Astrocyte (in vitro differentiated cells and primary cell): Measurements from ENCODE around the gene BCL2. TPM values are rescaled to one million over a fixed set of nuclear protein-coding genes. Genes with fewer than 3 reads are reported as not detected.

Source experiments
- DNase-seq: peaks from one replicate; pipeline ENCODE4 v3.0.0-alpha.2; 2010; ENCODE audit warnings: low read depth
- FAIRE-seq: peaks from 2 replicates; lab custom pipeline; 2011; peaks lifted over from hg19 to GRCh38; lab: Jason Lieb, UNC
- H2AFZ ChIP-seq: 2 replicates; pipeline ENCODE4 v1.6.0; 2012; ENCODE audit warnings: low read depth, low read length, inconsistent platforms
- H3K27ac ChIP-seq: 2 replicates; pipeline ENCODE4 v1.5.1; 2011; ENCODE audit warnings: low read depth, low read length, inconsistent platforms
- H3K27me3 ChIP-seq: 2 replicates; pipeline ENCODE4 v1.6.0; 2011; ENCODE audit warnings: low read length, inconsistent platforms; ENCODE audit not compliant: insufficient read depth
- H3K36me3 ChIP-seq: 2 replicates; pipeline ENCODE4 v1.5.1; 2011; ENCODE audit warnings: low read length, inconsistent platforms; ENCODE audit not compliant: insufficient read depth
- H3K4me1 ChIP-seq: 2 replicates; pipeline ENCODE4 v1.5.1; 2011; ENCODE audit warnings: low read length, inconsistent platforms; ENCODE audit not compliant: insufficient read depth
- H3K4me2 ChIP-seq: 2 replicates; pipeline ENCODE4 v1.6.0; 2012; ENCODE audit warnings: low read length, inconsistent platforms
- H3K4me3 ChIP-seq: 2 replicates; pipeline ENCODE4 v1.5.1; 2011; ENCODE audit warnings: low read depth, mild to moderate bottlenecking, low read length, inconsistent platforms; ENCODE audit not compliant: insufficient read depth
- H3K79me2 ChIP-seq: 2 replicates; pipeline ENCODE4 v1.6.0; 2012; ENCODE audit warnings: mild to moderate bottlenecking, low read length, inconsistent platforms; ENCODE audit not compliant: insufficient read depth
- H3K9ac ChIP-seq: 2 replicates; pipeline ENCODE4 v1.6.0; 2012; ENCODE audit warnings: mild to moderate bottlenecking, low read length, inconsistent platforms
- H3K9me3 ChIP-seq: 2 replicates; pipeline ENCODE4 v1.5.1; 2012; ENCODE audit warnings: low read depth, mild to moderate bottlenecking, low read length, inconsistent platforms; ENCODE audit not compliant: insufficient read depth
- H4K20me1 ChIP-seq: 2 replicates; pipeline ENCODE4 v1.6.0; 2012; ENCODE audit warnings: low read length, inconsistent platforms; ENCODE audit not compliant: insufficient read depth
- H3K27ac Mint-ChIP-seq: one replicate; pipeline ENCODE4 v1.8.0; 2021; ENCODE audit warnings: mild to moderate bottlenecking, mixed read lengths; ENCODE audit not compliant: unreplicated experiment
- H3K27me3 Mint-ChIP-seq: one replicate; pipeline ENCODE4 v1.8.0; 2021; ENCODE audit warnings: low read depth, mixed read lengths; ENCODE audit not compliant: unreplicated experiment
- H3K36me3 Mint-ChIP-seq: one replicate; pipeline ENCODE4 v1.8.0; 2021; ENCODE audit warnings: low read depth, mixed read lengths; ENCODE audit not compliant: unreplicated experiment
- H3K4me1 Mint-ChIP-seq: one replicate; pipeline ENCODE4 v1.8.0; 2021; ENCODE audit warnings: low read depth, mixed read lengths; ENCODE audit not compliant: unreplicated experiment
- H3K4me3 Mint-ChIP-seq: one replicate; pipeline ENCODE4 v1.8.0; 2021; ENCODE audit warnings: mild to moderate bottlenecking, moderate library complexity, mixed read lengths; ENCODE audit not compliant: unreplicated experiment
- H3K9me3 Mint-ChIP-seq: one replicate; pipeline ENCODE4 v1.8.0; 2021; ENCODE audit warnings: mild to moderate bottlenecking, mixed read lengths; ENCODE audit not compliant: unreplicated experiment
- CTCF ChIP-seq: IDR thresholded peaks from 2 replicates; pipeline ENCODE4 v1.5.1; 2011; ENCODE audit warnings: low read depth, mild to moderate bottlenecking, inconsistent platforms, low read length, moderate library complexity; ENCODE audit not compliant: insufficient read depth
- EZH2 ChIP-seq: IDR thresholded peaks from 2 replicates; pipeline ENCODE4 v1.6.1; 2012; ENCODE audit warnings: mild to moderate bottlenecking, low read length, inconsistent platforms; ENCODE audit not compliant: insufficient read depth
- total RNA-seq: library from RNA; stranded (reverse); gene quantifications from 2 replicates; pipeline ENCODE4 v1.2.1, GENCODE V29; 2021

The BCL2 gene
- total RNA-seq, 1 donor from 2014 or later, result 1.7 TPM

- Mint-ChIP-seq H3K4me3 (no peak overlapping the region), H3K27me3 (peaks cover 17% of the 10 kb centered on the region), H3K27ac (no peak overlapping the region), H3K9me3 (no peaks in the 10 kb centered on the region), H3K36me3 (no peaks in the 10 kb centered on the region), H3K4me1 (no peaks in the 10 kb centered on the region)
- no peaks in the 10 kb centered on the region for H3K9me3 ChIP-seq
- H3K27me3 ChIP-seq, result peaks cover 4% of the 10 kb centered on the region
- no peak overlapping the region for H3K4me3 ChIP-seq
- no peaks in the 10 kb centered on the region for H4K20me1 ChIP-seq
- H3K27ac ChIP-seq, result no peak overlapping the region
- H2AFZ ChIP-seq, result no peak overlapping the region
- no peaks in the 10 kb centered on the region for H3K4me1 ChIP-seq
- FAIRE-seq (no peak), DNase-seq (no peak)
- no peak for TF ChIP-seq EZH2
- TF ChIP-seq CTCF, result no peak
- no peak overlapping the region for H3K9ac ChIP-seq
- H3K4me2 ChIP-seq, result no peak overlapping the region
- H3K36me3 ChIP-seq, result no peaks in the 10 kb centered on the region
- no peaks in the 10 kb centered on the region for H3K79me2 ChIP-seq
Measured at GRCh38 chr18:63142594-63143225, 176.9 kb downstream of the BCL2 start.

GRCh38 chr18:63141778-63142176, 177.8 kb downstream of the BCL2 start:
- no peaks in the 10 kb centered on the region for H3K4me1 Mint-ChIP-seq

More at GRCh38 chr18:63141778-63142176, 177.8 kb downstream of the BCL2 start:
- DNase-seq, result no peak
- H3K36me3 ChIP-seq, result no peaks in the 10 kb centered on the region
- no peak overlapping the region for H3K27ac Mint-ChIP-seq
- no peak overlapping the region for H3K27ac ChIP-seq
- H3K4me1 ChIP-seq, result no peaks in the 10 kb centered on the region
- H3K27me3 ChIP-seq, result peaks cover 4% of the 10 kb centered on the region
- TF ChIP-seq EZH2 (no peak), CTCF (no peak)
- H2AFZ ChIP-seq, result no peak overlapping the region
- H3K4me3 ChIP-seq, result no peak overlapping the region
- H3K4me2 ChIP-seq, result no peak overlapping the region
- H3K9ac ChIP-seq, result no peak overlapping the region
- H4K20me1 ChIP-seq, result no peaks in the 10 kb centered on the region
- H3K9me3 Mint-ChIP-seq, result no peaks in the 10 kb centered on the region
- H3K4me3 Mint-ChIP-seq, result no peak overlapping the region
- no peaks in the 10 kb centered on the region for H3K36me3 Mint-ChIP-seq
- no peaks in the 10 kb centered on the region for H3K79me2 ChIP-seq
- peaks cover 20% of the 10 kb centered on the region for H3K27me3 Mint-ChIP-seq
- no peak for FAIRE-seq
- H3K9me3 ChIP-seq, result peaks cover 2% of the 10 kb centered on the region
